Nephron progenitor cell (in vitro differentiated cells): ENCODE measurements around the gene THAP4.

Source experiments
- DNase-seq: peaks from one replicate; pipeline ENCODE4 v3.0.0; 2021
- H3K27ac Mint-ChIP-seq: 2 replicates; pipeline ENCODE4 v1.8.0; 2021; ENCODE audit warnings: mild to moderate bottlenecking, moderate library complexity, mixed read lengths
- H3K27me3 Mint-ChIP-seq: 2 replicates; pipeline ENCODE4 v1.8.0; 2021; ENCODE audit warnings: mild to moderate bottlenecking, low read depth, mixed read lengths; ENCODE audit not compliant: poor library complexity
- H3K36me3 Mint-ChIP-seq: 2 replicates; pipeline ENCODE4 v1.8.0; 2021; ENCODE audit warnings: low read depth, mixed read lengths
- H3K4me1 Mint-ChIP-seq: 2 replicates; pipeline ENCODE4 v1.8.0; 2021; ENCODE audit warnings: mixed read lengths
- H3K4me3 Mint-ChIP-seq: 2 replicates; pipeline ENCODE4 v1.8.0; 2021; ENCODE audit warnings: mild to moderate bottlenecking, moderate library complexity, mixed read lengths
- H3K9me3 Mint-ChIP-seq: 2 replicates; pipeline ENCODE4 v1.8.0; 2021; ENCODE audit warnings: mild to moderate bottlenecking, moderate library complexity, mixed read lengths
- TF ChIP-seq, protein P1 (sequence below): fragments of 200-600 bp; sonication (generic); IDR thresholded peaks from 2 replicates; pipeline ENCODE4 v1.5.0; 2021; ENCODE audit warnings: antibody characterized with exemption

Gene THAP4

DNA sequence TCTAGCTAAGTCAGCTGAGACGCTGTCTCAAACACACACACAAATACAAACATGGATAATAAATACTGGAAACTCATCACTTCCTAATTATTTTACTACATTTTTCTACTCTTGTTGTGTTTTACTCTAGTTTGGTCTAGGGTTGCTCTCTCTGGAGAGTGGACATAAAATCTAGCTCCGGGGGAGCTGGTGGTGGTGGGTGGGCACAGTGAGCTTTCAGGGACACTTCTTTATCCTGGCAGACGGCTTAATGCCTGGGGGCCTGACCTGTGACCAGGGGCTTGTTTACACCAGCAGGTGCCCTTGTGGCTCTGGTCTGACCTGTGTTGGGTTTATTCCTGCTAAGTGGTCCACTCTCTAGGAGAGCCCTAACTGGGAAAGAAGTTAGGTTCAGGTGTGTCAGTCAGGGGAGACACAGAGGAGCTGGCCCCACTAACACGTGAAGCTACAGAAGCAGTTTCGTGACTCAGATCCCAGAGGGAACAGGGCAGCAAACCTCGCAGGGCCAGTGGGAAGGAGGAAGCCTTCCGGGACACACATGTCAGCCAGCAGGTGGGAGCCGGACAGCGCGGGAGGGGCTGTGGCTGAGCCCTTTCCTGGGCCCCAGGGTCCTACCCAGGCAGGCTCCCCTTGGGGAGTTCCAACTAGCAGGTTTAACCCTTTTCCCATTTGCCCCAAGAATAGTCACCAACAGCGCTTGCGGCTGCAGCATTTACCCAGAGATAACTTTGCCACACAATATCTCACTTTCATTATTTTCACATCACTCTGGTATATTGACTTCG is 100.9 kb downstream of the THAP4 start:
- TF ChIP-seq, protein P1, sequence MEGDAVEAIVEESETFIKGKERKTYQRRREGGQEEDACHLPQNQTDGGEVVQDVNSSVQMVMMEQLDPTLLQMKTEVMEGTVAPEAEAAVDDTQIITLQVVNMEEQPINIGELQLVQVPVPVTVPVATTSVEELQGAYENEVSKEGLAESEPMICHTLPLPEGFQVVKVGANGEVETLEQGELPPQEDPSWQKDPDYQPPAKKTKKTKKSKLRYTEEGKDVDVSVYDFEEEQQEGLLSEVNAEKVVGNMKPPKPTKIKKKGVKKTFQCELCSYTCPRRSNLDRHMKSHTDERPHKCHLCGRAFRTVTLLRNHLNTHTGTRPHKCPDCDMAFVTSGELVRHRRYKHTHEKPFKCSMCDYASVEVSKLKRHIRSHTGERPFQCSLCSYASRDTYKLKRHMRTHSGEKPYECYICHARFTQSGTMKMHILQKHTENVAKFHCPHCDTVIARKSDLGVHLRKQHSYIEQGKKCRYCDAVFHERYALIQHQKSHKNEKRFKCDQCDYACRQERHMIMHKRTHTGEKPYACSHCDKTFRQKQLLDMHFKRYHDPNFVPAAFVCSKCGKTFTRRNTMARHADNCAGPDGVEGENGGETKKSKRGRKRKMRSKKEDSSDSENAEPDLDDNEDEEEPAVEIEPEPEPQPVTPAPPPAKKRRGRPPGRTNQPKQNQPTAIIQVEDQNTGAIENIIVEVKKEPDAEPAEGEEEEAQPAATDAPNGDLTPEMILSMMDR = no peak

GRCh38 chr2:241534701-241535375 is 102.1 kb downstream of the THAP4 start:
- TF ChIP-seq, protein P1 = no peak
- Mint-ChIP-seq H3K9me3 (no peaks in the 10 kb centered on the region), H3K27me3 (peaks cover 64% of the 10 kb centered on the region), H3K4me3 (no peak overlapping the region), H3K4me1 (peaks cover 38% of the 10 kb centered on the region), H3K36me3 (no peaks in the 10 kb centered on the region), H3K27ac (no peak overlapping the region)
- no peak for DNase-seq

More for the DNA sequence above, 100.9 kb downstream of the THAP4 start:
- H3K27ac Mint-ChIP-seq = no peak overlapping the region
- H3K27me3 Mint-ChIP-seq = peaks cover 63% of the 10 kb centered on the region
- no peaks in the 10 kb centered on the region for H3K36me3 Mint-ChIP-seq
- no peak for DNase-seq
- H3K4me3 Mint-ChIP-seq = no peak overlapping the region
- peaks cover 3% of the 10 kb centered on the region for H3K9me3 Mint-ChIP-seq
- H3K4me1 Mint-ChIP-seq = peaks cover 43% of the 10 kb centered on the region
